ENCODE measurements around the gene LAMTOR3.

DNA sequence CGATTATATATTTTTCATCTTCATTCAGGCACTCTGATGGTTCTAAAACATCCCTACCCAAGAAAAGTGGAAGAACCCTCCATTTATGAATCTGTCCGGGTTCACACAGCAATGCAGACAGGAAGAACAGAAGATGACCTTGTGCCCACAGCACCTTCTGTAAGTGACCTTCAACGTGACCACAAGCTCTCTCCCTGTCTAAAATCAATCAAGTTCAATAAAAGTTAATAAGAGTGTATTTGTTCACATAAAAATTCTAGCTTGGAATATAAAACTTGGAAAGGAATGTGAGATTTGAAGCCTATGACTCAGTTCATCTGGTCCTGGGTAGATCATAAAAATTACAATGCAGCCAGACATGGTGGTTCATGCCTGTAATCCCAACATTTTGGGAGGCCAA lies 41.0 kb downstream of the LAMTOR3 start:
- TF ChIP-seq CTCF (IDR thresholded peaks at IDR 0.05) (no peak), POLR2A (IDR thresholded peaks at IDR 0.05) (no peak)

Measured in adrenal gland (tissue), 5 donors.